Esophagus muscularis mucosa (tissue), 4 donors: ENCODE results near the gene CDHR3. TPM values are rescaled to one million over a fixed set of nuclear protein-coding genes. Genes with fewer than 3 reads are reported as not detected.

Source experiments
- DNase-seq: peaks from one replicate; pipeline ENCODE4 v3.0.0-alpha.2; 2017; ENCODE audit errors: extremely low spot score
- H3K27ac ChIP-seq, 4 donors: fragments of 200-600 bp; sonication (generic); replicated peaks in 1 of 4; 1 replicate in 3 of 4; 2 replicates in 1 of 4; pipeline ENCODE4 v1.5.1; 2016 to 2019; ENCODE audit warnings: mild to moderate bottlenecking in 1 of 4
- H3K27me3 ChIP-seq, 4 donors: fragments of 200-600 bp; sonication (generic); one replicate each; pipeline versions ENCODE4 v1.5.1 to v1.6.0; 2016 to 2019
- H3K36me3 ChIP-seq, 4 donors: fragments of 200-600 bp; sonication (generic); one replicate each; pipeline ENCODE4 v1.5.1; 2016 to 2019
- H3K4me1 ChIP-seq, 4 donors: fragments of 200-600 bp; sonication (generic); one replicate each; pipeline ENCODE4 v1.5.1; 2016 to 2019
- H3K4me3 ChIP-seq, 4 donors: fragments of 200-600 bp; sonication (generic); 1 replicate in 2 of 4; 2 replicates in 2 of 4; pipeline ENCODE4 v1.5.1; 2016 to 2019; ENCODE audit warnings: mild to moderate bottlenecking in 4 of 4, moderate library complexity in 1 of 4
- H3K9me3 ChIP-seq, 4 donors: fragments of 200-600 bp; sonication (generic); 1 replicate in 3 of 4; 2 replicates in 1 of 4; pipeline ENCODE4 v1.5.1; 2016 to 2019
- EP300 ChIP-seq: sonication (generic); formaldehyde crosslinking; IDR thresholded peaks from one replicate; pipeline ENCODE4 v1.6.1; 2017; ENCODE audit warnings: antibody characterized with exemption
- POLR2A ChIP-seq: fragments of 450-650 bp; IDR thresholded peaks from one replicate; pipeline ENCODE4 v1.6.1; 2017; ENCODE audit warnings: antibody characterized with exemption, moderate library complexity, mild to moderate bottlenecking, low read depth
- POLR2AphosphoS5 ChIP-seq, 2 donors: sonication (generic); formaldehyde crosslinking; IDR thresholded peaks; one replicate each; pipeline ENCODE4 v1.6.1; 2017; ENCODE audit warnings: antibody characterized with exemption in 2 of 2
- WGBS: methylation state at CpG from one replicate; pipeline ENCODE4 v1.1.5; 2018; 5-methylcytosine and 5-hydroxymethylcytosine counted together
- intact Hi-C: fragments of 100-400 bp; cut with DNase I; formaldehyde crosslinking; loops from one replicate; pipeline ENCODE4 v1.15.1; 2023
- total RNA-seq, 4 donors: library from RNA; depleted of rRNA; stranded (reverse); fragments of >200 nt; gene quantifications; one replicate each; pipeline versions ENCODE4 v1.1.0 to v1.2.1, GENCODE V29; 2016
- TF ChIP-seq, protein P1 (sequence below), 3 experiments: fragments of 200-600 bp in 2 of 3; fragments of 450-650 bp in 1 of 3; sonication (generic) in 2 of 3; IDR thresholded peaks; one replicate each; pipeline ENCODE4 v1.5.1; 2017 to 2019; ENCODE audit warnings: antibody characterized with exemption in 3 of 3, mild to moderate bottlenecking in 2 of 3, moderate library complexity in 1 of 3

CDHR3 gene
- total RNA-seq, 4 donors from 2014 or later, result 7.8 to 41.1 (median 21.2) TPM

DNA sequence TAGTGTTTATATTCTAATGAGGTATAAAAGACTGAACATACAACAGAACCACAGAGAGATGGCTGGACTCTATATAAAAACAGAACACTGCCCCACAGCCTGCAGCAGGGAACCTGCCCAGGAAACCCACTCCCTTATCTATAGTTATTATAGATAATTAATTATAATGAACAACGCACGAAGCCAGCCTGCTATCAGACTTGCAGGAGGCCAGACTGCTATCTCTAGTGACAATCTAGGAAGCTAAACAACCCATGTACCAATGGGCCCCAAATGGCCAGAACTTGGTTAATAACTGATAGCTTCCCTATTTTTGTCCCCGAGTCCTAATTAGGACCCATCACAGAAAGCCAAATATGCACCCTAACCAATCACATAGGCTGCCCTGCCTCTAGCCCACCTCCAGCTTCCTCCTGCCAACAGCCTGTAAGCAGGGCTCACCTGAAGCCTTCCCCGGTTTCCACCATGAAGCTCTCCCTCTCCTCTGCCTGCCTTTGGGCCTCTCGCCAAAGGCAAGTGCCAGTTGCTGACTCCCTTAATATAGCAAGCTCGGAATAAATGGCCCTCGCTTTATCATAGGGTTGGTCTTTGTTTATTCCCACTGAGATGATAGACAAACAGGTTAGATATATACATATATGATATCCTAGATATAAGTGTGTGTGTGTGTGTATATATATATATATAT, 74.6 kb downstream of the CDHR3 start:
- TF ChIP-seq POLR2AphosphoS5 (IDR thresholded peaks at IDR 0.05) (no peak), POLR2A (no peak), EP300 (no peak)
- TF ChIP-seq, protein P1, sequence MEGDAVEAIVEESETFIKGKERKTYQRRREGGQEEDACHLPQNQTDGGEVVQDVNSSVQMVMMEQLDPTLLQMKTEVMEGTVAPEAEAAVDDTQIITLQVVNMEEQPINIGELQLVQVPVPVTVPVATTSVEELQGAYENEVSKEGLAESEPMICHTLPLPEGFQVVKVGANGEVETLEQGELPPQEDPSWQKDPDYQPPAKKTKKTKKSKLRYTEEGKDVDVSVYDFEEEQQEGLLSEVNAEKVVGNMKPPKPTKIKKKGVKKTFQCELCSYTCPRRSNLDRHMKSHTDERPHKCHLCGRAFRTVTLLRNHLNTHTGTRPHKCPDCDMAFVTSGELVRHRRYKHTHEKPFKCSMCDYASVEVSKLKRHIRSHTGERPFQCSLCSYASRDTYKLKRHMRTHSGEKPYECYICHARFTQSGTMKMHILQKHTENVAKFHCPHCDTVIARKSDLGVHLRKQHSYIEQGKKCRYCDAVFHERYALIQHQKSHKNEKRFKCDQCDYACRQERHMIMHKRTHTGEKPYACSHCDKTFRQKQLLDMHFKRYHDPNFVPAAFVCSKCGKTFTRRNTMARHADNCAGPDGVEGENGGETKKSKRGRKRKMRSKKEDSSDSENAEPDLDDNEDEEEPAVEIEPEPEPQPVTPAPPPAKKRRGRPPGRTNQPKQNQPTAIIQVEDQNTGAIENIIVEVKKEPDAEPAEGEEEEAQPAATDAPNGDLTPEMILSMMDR (IDR thresholded peaks at IDR 0.05), result no peak
- DNase-seq, result no peak
- Histone ChIP-seq H3K9me3 (peaks cover 0 to 4% (median 0%) of the 10 kb centered on the region in 4 donors), H3K4me3 (no peak overlapping the region), H3K36me3 (no peaks in the 10 kb centered on the region), H3K4me1 (peaks cover 2 to 15% (median 11%) of the 10 kb centered on the region in 4 donors), H3K27ac (no peak overlapping the region), H3K27me3 (no peaks in the 10 kb centered on the region)
- intact Hi-C loops, result no loop called here
- 89% methylated on average over 7 of the region's 7 CpGs for WGBS

DNA sequence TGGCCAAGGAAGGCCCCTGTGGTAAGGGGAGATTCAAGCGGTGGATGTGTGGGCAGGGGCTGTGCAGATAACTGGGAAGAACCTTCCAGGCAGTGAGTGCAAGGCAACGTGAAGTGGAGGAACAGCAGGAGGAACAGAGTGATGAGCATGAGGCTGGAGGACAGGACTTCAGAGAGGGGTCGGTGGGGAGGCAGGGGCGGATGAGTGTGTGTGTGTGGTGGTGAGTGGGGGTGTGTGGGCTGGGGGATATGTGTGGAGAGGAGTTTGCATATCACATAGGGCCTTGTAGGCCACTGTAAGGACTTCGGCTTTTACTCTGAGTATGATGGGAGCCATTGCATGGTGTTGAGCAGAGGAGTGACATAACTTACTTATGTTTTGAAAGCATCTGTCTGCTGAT, 75.2 kb downstream of the CDHR3 start:
- intact Hi-C loops, result no loop called here
- H3K4me3 ChIP-seq, result no peak overlapping the region
- no peak for DNase-seq
- no peaks in the 10 kb centered on the region for H3K27me3 ChIP-seq
- WGBS, result 94% methylated on average over 5 of the region's 5 CpGs
- H3K27ac ChIP-seq, result no peak overlapping the region
- peaks cover 2 to 21% (median 16%) of the 10 kb centered on the region in 4 donors for H3K4me1 ChIP-seq
- TF ChIP-seq, protein P1 (IDR thresholded peaks at IDR 0.05), result no peak
- TF ChIP-seq POLR2A, result no peak
- TF ChIP-seq EP300, result no peak
- peaks cover 0 to 4% (median 0%) of the 10 kb centered on the region in 4 donors for H3K9me3 ChIP-seq
- no peaks in the 10 kb centered on the region for H3K36me3 ChIP-seq

DNA sequence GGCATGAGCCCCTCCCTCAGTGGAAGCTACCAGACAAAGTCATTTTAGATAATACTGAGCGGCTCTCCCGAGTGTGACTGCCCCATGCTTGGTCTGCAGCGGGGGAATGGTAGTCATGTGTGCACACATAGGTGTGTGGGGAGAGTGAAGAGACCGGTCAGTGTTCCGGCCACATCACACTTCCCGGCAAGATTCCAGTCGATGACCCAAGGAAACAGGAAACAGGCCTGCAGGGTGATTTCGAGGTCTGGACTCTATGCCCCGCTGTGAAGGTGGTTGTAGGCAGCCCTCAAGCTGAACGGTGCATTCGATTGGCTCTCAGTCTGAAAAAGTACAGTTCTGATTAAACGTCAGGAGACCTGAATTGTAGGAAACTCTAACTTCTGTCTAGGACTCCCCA, 75.9 kb downstream of the CDHR3 start:
- Histone ChIP-seq H3K36me3 (no peaks in the 10 kb centered on the region), H3K4me3 (no peak overlapping the region), H3K9me3 (peaks cover 0 to under 1% (median 0%) of the 10 kb centered on the region in 4 donors), H3K4me1 (peaks cover 2 to 21% (median 16%) of the 10 kb centered on the region in 4 donors), H3K27ac (no peak overlapping the region), H3K27me3 (no peaks in the 10 kb centered on the region)
- intact Hi-C loops, result no loop called here
- TF ChIP-seq, protein P1 (IDR thresholded peaks at IDR 0.05), result no peak
- TF ChIP-seq POLR2A (no peak), EP300 (no peak), POLR2AphosphoS5 (IDR thresholded peaks at IDR 0.05) (no peak)
- WGBS, result 85% methylated on average over 12 of the region's 12 CpGs
- DNase-seq, result no peak

DNA sequence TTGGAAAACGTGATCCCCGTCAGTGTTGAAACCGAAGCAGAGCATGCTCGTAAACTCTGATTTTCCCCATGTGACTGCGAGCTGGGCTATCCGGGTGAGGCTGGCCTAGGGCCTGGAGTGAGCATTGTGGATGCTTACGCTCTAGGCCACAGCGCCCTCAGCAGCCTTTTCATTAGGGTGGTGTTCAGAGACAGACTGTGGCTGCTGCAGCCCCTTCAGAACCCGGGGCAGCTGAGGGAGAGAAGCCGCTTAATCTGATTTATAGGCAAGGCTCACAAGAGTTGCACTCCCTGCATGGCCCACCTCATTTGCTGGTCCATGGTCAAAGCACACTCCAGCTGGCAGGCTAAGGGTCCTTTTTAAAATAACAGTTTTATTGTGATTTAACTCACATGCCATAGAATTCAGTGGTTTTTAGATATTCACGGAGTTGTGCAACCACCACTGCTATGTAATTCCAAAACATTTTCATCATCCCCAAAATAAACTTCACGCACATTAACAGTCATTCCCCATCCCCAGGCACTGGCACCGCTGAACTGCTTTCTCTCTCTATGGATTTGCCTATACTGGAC, 76.5 kb downstream of the CDHR3 start:
- Histone ChIP-seq H3K27me3 (no peaks in the 10 kb centered on the region), H3K4me3 (no peak overlapping the region), H3K27ac (no peak overlapping the region), H3K4me1 (peaks cover 2 to 21% (median 16%) of the 10 kb centered on the region in 4 donors), H3K36me3 (no peaks in the 10 kb centered on the region), H3K9me3 (no peaks in the 10 kb centered on the region)
- intact Hi-C loops, result loop anchor here (5.0 kb wide), 1 partner anchor 162 kb away; the partner anchor contains the start of gene ATXN7L1
- DNase-seq, result no peak
- TF ChIP-seq EP300 (no peak), POLR2A (no peak), POLR2AphosphoS5 (IDR thresholded peaks at IDR 0.05) (no peak)
- TF ChIP-seq, protein P1 (IDR thresholded peaks at IDR 0.05), result no peak
- WGBS, result 94% methylated on average over 12 of the region's 13 CpGs
